GM18907 (cell line): ENCODE data around the gene TRPM1.

Experiments
- ATAC-seq: cut with Tn5 transposase; IDR thresholded peaks from one replicate; pipeline ENCODE4 v1.9.1; 2021; ENCODE audit warnings: mild to moderate bottlenecking, moderate library complexity; ENCODE audit not compliant: unreplicated experiment

TRPM1 gene

DNA sequence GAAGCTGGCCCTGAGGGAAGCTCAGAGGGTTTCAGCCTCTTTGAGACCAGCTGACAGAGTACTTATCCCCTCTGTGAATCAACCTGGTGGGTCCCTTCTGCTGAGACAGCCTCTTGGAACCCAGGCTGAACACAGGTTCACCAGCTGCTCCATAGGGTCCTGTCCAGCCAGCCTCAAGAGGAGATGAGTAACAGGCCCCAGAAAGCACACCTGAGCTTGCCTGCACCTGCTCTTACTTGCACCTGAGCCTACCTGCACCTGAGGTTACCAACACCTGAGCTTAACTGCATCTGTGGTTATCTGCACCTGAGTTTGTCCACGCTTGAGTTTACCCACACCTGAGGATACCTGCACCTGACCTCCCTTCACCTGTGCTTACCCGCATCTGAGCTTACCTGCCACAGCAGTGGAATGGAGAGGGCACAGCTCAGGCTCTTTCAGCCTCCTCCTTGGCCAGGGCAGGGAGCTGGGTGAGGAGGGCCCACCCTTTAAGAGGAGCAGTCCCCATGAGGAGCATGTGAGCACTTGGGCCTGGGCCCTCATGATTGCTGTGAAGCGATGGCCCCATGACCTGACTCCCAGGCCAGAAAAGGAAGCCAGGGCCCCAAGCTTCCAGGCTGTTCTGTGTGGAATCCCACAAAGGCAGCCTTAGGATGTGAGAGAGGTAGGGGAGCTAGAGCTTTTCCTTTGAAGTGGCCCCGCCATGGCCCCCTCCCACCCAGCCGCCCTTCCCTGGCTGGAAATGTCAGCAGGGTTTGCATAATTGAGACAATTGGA is at the start of gene TRPM1:
TRPM1 (minus strand) TSS at position 464 of the 777 bp plus-strand sequence. CDS start 20,370 bp downstream, outside the sequence.
- no peak for ATAC-seq

DNA sequence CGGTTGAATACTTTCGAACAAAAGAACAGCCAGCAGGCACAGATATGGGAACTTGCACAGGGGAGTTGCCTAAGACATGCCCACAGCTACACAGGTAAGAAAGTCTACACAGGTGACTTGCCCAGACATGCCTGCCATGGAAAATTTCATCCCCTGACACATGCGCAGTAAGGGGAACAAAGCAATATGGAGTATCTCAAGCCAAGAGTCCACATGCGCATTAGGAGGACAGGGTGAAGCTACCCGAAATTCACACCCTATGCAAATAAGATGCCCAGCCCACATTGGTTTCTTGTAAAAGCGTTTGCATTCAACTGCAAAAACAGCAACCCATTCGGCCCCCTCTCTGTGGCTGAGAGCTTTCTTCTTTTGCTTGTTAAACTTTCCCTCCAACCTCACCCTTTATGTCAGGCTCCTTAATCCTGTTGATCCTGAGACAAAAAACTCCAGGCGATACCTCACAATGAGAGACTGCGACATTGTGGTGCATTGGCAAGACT is 49.3 kb upstream of the TRPM1 start:
- ATAC-seq: no peak

DNA sequence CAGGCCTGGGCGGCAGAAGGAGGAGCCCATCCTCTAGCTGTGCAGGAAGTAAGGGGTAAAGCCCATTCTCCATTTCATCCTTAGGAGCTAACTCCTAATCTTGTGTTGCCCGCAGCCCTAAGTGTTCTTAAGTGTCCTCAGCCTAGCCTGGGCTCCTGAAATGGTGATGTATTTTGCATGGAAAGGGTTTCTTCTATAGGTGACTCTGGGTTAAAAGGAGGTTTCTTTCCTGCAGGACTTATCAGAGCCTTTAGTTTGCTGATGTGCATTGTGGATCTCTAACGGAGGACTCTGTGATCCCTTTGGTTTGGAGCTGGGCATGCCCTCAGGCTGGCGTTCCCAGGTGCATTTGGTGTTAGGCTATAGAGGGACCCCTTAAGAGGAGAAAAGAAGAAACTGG is 48.5 kb upstream of the TRPM1 start:
- ATAC-seq: no peak

DNA sequence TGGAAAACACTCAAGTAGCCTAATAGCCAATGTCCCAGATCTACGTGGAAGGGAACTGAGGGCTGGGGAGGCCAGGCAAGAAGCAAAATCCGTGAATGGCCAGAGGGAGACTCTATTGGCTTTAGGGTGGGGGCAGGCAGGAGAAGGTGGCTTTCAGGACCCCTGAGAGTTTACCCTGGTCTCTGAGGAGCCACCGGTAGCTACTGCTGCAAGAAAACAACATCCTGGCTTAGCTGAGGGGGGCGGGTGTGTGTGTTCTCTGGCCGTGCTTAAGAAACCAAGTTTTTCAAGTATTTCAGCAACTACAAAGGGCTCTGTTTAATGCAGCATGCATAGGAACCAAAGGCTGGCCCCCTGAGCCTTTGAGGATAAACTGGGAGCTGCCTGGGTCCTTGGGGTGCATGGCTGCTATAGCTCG is 47.6 kb upstream of the TRPM1 start:
- no peak for ATAC-seq

DNA sequence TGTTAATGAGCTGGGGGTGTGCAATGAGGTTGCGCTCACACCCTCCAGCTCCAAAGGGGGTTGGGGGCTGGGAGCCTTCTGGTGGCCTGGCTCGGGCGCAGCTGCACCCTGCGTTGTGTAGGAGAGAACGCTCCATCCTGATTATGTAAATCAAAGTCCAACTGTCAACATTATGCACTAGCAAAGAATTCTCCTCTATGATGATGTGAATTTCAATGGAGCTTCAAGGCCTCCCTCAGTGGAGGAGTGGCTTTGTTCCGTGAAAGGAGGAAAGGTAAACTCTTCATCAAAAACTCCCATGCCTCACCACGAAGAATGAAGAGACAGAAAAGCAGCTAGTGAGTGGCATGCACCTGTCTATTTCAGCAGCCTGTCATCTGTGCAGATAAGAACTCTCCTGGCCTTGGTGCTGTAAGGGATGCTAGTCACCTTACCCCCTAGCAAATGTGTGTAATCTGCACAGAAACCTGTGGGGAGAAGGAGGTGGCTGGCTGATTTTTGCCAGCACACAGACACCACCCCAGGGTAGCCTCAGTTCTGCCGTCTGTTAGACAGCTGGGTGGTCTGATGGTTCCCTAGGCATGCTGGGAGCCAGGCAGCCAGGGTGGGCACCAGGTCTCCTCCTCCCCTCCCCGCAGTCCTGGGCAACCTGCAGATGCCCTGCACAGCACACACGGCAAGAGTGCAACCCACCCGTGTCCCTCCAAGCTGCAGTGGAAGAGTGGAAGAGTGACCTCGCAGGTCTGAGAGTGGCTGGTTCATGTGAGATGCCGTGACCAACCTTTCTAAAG is 47.0 kb upstream of the TRPM1 start:
- no peak for ATAC-seq

DNA sequence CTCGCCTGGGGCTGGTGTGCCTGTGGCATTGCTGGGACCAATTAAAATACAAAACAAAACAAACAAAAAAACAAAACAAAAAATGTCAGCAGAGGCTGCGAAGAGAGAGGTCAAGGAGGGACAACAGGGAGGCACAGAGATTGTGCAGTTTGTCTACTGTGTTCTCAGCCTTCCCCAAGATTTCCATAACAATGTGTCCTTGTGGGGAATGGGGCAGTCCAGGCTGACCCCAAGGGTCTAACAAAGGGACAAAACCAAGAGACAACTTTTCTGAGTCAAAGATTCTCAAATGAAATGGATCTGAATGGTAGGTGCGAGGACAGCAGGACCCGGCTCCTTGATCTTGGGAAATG is 46.4 kb upstream of the TRPM1 start:
- no peak for ATAC-seq

DNA sequence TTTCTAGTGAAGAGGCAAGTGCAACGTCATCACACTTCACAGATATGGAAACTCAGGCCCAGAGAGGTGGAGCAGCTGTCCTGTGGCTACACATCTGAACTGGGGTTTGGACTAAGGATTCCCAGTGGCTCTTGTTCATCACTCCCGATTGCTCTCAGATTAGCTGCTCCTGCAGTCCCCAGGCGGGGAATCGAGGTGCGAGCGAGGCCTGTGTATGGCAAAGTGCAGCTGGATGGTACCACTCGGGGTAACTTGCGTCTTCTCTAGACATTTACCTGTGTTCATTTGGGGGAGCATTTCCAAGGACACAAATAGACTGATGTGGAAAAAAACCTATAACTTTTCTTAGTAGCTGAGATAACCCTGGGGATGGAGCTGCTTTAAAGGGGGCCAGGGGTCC is 45.9 kb upstream of the TRPM1 start:
- no peak for ATAC-seq

DNA sequence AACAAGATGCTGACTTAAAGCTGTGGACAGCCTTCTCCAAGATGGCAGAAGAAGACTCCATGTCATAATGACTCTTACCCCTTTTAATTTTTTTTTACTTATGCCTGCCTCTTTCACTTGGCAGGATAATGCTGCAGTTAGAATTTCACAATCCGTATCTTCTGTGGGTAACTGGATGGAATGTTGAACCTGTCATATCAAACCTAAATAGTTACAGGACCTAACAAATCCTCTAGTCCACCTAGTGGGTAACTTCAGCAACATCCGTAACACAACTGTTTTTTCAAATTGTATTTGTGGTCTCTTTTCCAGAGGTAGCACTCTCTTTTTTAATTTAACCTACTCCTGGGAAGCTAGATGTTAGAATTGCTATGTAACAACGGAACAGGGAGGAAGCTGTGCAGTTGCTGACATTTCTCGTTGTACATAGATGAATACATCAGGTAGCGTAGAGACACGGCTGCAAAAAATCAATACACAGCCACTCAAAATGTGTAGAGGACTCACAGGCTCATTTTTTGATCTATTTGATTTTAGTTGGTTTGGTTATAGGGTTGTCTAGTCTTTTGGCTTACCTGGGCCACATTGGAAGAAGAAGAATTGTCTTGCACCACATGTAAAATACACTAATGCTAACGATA is 43.9 kb upstream of the TRPM1 start:
- no peak for ATAC-seq

DNA sequence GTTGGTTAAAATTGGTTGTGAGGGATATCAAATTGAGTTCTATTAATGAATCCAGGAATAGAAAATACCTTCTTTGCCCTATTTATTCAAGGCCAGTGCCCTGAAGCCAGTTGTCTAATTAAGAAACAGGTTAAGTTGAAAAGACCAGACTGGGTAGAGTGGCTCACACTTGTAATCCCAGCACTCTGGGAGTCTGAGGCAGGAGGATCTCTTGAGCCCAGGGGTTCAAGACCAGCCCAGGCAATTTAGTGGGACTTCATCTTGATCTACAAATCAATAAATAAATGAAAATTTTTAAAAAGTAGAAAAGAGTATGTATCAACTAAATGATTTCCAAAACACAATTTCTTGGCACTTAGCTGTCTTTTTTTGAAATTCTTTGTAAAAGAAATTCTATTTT is 40.3 kb upstream of the TRPM1 start:
- no peak for ATAC-seq

DNA sequence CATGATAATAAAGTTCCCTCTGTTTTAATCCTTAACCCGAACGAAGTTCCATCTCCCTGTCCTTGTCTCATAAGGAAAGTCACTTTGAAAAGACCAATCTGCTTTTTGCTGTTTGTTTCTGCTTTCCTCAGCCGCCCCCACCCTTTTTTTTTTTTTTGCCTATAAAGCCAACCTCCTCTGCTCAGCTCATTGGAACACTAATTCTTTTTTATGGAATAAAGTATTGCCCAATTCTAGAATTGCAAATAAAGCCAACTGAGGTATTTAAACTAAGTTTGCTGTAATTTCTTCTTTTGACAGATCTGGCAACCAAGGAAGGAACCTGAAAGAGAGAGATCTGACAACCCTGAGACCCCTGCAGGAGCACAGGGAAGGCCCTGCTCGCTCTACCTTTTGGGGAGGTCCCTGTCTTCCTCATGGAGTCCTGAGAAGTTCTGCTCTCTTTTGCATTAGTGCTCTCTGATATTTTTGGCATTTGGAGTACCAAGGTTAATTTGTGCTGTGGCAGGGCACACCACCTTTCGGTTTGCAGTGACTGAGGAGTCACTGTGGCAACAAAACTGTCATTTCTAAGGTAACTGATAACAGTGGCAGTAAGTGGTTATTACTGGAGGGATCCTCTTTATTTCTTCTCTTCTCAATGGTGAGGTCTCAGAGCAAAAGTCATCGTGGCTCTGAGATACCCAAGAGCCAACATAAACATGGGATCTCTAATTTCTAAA is 35.2 kb upstream of the TRPM1 start:
- ATAC-seq: no peak

DNA sequence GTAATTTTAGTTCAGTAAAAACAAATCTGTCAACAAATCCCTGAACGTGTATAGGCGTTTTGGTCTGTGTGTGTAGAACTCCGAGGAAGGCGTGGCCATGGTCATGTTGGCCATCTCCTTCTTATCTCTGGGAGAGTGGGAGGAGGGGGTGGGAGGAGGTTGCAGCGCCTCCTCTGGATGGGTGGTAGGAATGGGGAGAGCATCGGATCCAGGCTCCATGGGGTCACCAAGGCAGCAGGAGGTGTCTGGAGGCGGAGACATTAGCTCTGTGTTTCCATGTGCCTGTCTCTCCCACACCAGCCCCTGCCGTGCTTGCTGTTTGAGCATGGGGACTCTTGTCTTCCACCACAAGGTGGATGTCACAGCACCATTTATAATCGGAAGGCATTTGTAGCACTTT is 34.5 kb upstream of the TRPM1 start:
- ATAC-seq: no peak

DNA sequence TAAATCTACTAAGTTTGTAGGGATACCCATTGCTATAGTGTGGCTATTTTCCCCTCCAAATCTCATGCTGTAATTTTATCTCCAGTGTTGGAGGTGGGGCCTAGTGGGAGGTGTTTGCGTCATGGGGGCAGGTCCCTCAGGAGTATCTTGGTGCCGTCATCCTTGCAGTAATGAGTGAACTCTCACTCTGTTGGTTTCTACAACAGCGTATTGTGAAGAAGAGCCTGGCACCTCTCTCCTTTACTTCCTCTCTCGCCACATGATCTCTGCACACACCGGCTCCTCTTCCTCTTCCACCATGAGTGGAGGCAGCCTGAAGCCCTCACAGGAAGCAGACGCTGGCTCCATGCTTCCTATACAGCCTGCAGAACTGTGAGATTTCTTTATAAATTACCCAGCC is 34.0 kb upstream of the TRPM1 start:
- ATAC-seq: no peak

DNA sequence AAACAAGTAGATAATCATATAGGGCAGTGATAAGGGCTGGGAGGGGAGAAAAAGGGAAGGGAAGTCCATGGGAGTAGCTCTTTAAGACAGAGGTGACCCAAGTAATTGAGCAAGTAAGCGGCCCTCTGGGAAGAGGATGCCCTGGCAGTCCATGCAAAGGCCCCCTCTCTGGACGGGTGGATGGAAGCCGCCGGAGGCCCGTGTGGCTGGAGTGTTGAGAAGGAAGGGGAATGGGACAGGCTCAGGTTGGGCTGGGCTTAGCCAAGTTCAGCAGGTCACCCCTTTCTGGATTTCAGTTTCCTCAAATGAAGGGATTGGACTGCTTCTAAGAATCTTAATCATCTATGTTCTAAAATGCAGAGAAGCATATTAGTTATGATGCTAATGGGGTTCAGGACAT is 32.4 kb upstream of the TRPM1 start:
- no peak for ATAC-seq

DNA sequence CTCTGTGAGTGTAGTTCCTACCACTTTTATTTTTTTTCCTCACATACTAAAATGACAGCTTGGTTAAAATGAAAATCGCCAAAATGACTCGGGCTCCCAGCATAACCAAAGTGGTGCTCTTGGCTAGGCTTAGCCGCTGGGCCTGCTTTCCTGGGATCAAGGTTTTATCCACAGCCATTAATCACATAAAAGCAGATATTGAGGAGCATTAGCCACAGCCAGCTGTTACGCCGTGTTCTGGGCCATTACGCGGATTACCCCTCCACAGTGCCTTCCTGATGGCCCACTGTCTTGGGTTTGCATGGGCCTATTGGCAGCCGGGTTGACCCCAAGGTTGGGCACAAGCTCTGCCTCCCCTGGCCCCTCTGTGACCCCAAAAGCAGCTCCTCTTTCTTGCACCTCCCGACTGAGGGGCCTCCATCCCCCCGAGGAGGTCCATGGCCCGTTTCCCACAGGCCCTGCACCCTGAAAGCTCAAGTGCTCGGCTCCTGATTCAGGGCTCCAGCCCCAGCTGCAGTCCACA is 30.4 kb upstream of the TRPM1 start:
- no peak for ATAC-seq

DNA sequence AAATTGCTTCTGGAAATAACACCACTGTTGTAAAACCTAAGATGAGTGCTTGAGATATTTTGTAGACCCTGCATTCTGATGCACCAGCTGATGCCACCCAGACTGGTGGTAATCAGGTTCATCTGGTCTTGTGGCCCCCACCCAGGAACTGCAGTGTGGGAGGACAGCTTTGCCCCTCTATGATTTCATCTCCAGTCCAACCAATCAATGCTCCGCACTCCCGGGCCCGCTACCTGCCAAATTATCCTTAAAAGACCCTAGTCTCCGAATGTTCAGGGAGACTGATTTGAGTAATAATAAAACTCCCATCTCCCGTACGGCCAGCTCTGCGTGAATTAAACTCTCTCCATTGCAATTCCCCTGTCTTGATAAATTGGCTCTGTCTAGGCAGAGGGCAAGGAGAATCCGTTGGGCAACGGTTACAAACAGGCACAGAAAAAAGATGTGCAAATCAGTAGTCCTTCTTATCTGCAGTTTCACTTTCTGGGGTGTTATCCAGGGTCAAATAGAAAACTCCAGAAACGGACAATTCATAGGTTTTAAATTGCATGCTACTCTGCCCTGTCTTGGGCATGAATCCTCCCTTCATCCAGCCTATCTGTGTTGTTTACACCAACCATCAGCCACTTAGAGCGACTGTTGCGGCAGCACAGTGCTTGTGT is 29.2 kb upstream of the TRPM1 start:
- ATAC-seq: no peak

DNA sequence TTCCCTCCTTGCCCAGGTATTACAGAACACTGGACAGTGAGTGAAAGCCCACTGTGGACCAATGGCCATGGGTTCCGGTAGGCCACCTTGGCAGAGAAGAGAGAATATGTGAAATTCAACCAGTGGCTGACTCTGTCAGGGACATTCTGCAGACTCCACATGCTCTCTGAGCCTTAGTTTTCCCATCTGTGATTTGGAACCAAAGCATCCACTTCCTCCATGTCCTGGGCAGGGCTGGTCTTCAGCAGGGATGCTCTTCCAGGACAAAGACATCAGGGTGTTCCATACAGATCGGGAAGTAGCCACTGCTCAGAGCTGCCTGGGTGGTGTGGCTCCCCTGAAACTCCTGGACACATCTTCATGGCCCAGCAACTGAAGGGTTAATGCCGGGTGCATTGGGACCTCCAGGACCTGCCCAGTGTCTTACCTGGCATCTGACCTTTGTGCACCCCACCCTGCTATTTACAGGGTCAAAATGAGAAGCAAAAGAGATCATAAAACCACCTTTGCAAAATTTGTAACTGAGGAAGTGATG is 28.3 kb upstream of the TRPM1 start:
- no peak for ATAC-seq

DNA sequence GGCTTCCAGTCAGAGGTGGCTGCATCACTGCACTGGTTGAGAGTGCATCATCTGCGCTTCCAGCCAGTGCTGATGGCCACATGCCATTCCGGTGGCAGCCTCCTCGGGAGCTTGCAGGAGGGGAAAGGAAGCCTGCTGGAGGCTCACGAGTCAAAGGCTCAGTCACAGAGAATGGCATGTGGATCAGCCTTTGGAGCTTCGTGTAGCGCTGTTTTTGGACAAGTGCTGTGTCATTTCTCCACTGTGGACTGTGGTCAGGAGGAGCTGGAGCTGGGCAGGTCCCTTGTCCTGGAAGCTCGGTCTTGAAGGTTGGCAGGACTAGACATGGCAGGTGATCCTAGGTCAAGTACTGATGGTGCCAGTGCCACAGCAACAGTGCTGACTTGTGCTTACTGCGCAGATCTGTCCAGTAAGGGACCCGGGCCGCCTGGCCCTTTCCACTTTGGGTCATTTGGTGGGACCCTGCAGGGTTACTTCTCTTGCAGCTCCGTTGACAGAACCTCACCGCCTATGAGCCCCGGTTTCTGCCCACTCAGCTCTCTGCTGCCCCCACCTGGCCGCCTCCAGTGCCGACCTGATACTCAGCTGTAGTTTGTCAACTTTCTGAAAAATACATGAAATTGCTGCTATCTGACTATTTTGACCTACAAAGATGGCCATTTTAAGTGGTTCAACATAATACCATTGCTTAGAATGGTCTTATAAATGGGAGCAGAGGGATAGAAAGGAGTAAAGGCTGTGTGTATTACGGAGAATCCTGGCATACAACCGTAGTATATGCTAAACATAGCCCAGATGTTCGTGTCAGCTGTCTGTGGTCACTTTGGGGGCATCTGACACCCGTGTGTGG is 27.6 kb upstream of the TRPM1 start:
- ATAC-seq: no peak

DNA sequence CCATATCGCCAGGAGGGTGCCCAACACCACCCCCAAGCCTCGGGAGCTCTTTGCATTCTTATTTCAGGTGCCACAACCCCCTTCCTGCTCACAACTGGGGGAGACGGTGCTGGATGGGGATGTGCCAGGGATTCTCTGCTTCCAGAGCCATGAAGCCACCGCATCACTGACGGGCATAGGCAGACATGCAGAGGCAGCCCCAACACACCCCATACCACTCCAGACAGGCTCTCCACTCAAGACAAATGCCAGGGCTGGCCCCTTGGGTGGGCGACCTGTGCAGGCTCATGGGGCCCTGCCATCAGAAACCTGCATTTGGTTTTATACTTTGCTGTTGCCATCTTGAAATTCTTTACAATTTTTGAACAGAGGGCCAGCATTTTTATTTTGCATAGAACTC is 27.0 kb upstream of the TRPM1 start:
- no peak for ATAC-seq

DNA sequence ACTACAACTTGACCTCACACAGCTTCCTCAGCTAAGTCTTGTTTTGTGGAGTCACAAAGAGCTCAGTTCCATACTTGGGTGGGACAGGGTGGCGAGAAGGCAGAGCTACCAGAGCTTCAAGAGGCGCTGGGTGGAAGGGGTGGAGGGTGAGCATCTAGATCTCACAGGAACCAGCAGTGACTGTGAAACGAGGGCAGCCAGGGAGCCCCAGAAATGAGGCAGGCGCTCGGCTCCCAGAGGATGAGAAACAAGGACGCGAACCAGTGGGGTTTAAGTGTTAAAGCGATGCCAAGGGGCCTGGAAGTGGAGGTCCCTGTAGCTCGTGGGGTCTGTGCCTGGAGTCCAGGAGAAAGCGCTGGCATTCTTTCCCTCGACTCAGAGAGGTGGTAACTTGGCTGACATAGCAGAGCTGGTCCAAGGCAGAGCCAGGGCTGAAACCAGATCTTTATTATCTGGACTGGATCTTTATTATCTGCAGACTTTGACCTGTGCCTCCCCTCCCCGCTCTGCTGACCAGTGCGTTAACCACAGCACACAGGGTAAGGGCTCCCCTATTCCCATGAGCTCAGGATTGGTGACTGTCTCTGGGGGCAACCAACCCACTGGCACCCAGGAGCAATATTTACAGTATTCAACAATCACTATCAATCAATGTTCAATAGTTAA is 26.2 kb upstream of the TRPM1 start:
- ATAC-seq: no peak
